Measurements from ENCODE around the gene KBTBD4.
A peak's percentile ranks its signal among the peaks of the same experiment; 100 is the strongest.

Gene KBTBD4

GRCh38 chr11:47616726-47617416, 38.1 kb upstream of the KBTBD4 start:
- DNase-seq (ENCODE audit: extremely low spot score): peak; percentile 49
- peak; percentile 77 for TF ChIP-seq CTCF (IDR thresholded peaks at IDR 0.05; ENCODE audit: control extremely low read depth, extremely low read depth, low read depth, missing control alignments)
- CTCF ChIA-PET: interaction anchor here (0.6 to 2.2 kb wide), 20 partner anchors 8 to 439 kb away, joined by 3 to 10 read pairs (median 4); no protein-coding TSS in a partner anchor
- POLR2A ChIA-PET: interaction anchor here (0.5 kb wide), 1 partner anchor 287 kb away, joined by 3 read pairs; no protein-coding TSS in a partner anchor

- POLR2A ChIA-PET: interaction anchor here (0.6 kb wide), 1 partner anchor 12 kb away, joined by 4 read pairs; no protein-coding TSS in a partner anchor
- no peak for TF ChIP-seq CTCF (IDR thresholded peaks at IDR 0.05; ENCODE audit: control extremely low read depth, extremely low read depth, low read depth, missing control alignments)
- CTCF ChIA-PET: no interaction called here
- no peak for DNase-seq (ENCODE audit: extremely low spot score)
Observed at GRCh38 chr11:47615249-47615648, 36.5 kb upstream of the KBTBD4 start.

GRCh38 chr11:47611348-47611794, 32.6 kb upstream of the KBTBD4 start:
- CTCF ChIA-PET: no interaction called here
- DNase-seq (ENCODE audit: extremely low spot score): no peak
- TF ChIP-seq CTCF (IDR thresholded peaks at IDR 0.05; ENCODE audit: control extremely low read depth, extremely low read depth, low read depth, missing control alignments): no peak
- POLR2A ChIA-PET: no interaction called here

- DNase-seq (ENCODE audit: extremely low spot score): no peak
- ChIA-PET POLR2A (interaction anchor here (0.7 kb wide), 1 partner anchor 11 kb away, joined by 4 read pairs; no protein-coding TSS in a partner anchor), CTCF (interaction anchor here (0.7 to 1.0 kb wide), 2 partner anchors 10 to 24 kb away, joined by 3 read pairs; no protein-coding TSS in a partner anchor)
- TF ChIP-seq CTCF (IDR thresholded peaks at IDR 0.05; ENCODE audit: control extremely low read depth, extremely low read depth, low read depth, missing control alignments): no peak
Observed at GRCh38 chr11:47609675-47610074, 30.9 kb upstream of the KBTBD4 start.

GRCh38 chr11:47607380-47607779, 28.6 kb upstream of the KBTBD4 start:
- DNase-seq (ENCODE audit: extremely low spot score): no peak
- TF ChIP-seq CTCF (IDR thresholded peaks at IDR 0.05; ENCODE audit: control extremely low read depth, extremely low read depth, low read depth, missing control alignments): no peak
- POLR2A ChIA-PET: no interaction called here
- CTCF ChIA-PET: interaction anchor here (0.7 to 3.0 kb wide), 5 partner anchors 9 to 29 kb away, joined by 3 to 17 read pairs (median 4); partner anchors contain the start of gene C1QTNF4

- DNase-seq (ENCODE audit: extremely low spot score): no peak
- ChIA-PET POLR2A (no interaction called here), CTCF (interaction anchor here (0.7 to 3.0 kb wide), 4 partner anchors 10 to 194 kb away, joined by 3 to 17 read pairs (median 4); partner anchors contain the start of gene C1QTNF4)
- no peak for TF ChIP-seq CTCF (IDR thresholded peaks at IDR 0.05; ENCODE audit: control extremely low read depth, extremely low read depth, low read depth, missing control alignments)
Observed at GRCh38 chr11:47606731-47607130, 28.0 kb upstream of the KBTBD4 start.

Measured in GM10248 (cell line).